Limb (tissue), 2 donors: ENCODE measurements around the gene P2RY8.

Source experiments
- DNase-seq, 2 donors: peaks; one replicate each; pipeline ENCODE4 v3.0.0-alpha.2; 2016; ENCODE audit errors: extremely low spot score in 2 of 2

Gene P2RY8

GRCh38 chrX:1419545-1420355 is 117.2 kb downstream of the P2RY8 start:
- no peak for DNase-seq

- DNase-seq: no peak
Observed at GRCh38 chrX:1418901-1419544, 118.0 kb downstream of the P2RY8 start.

GRCh38 chrX:1417921-1418771 is 118.8 kb downstream of the P2RY8 start:
- no peak for DNase-seq

GRCh38 chrX:1416965-1417760 is 119.8 kb downstream of the P2RY8 start:
- DNase-seq: no peak

- no peak for DNase-seq
Observed at GRCh38 chrX:1416327-1416784, 120.6 kb downstream of the P2RY8 start.
